Mucosa of gallbladder (tissue), 1 donor: ENCODE results near the gene ATG12. TPM values are rescaled to one million over a fixed set of nuclear protein-coding genes. Genes with fewer than 3 reads are reported as not detected.

ENCODE experiments used
- DNase-seq: peaks from one replicate; pipeline ENCODE4 v3.0.0-alpha.2; 2020; ENCODE audit warnings: low spot score
- total RNA-seq: library from RNA; stranded (reverse); gene quantifications from one replicate; pipeline ENCODE4 v1.2.1, GENCODE V29; 2021
- donor health status: DM: no; HTN: no; CAD: no.

ATG12 gene
- total RNA-seq, 1 donor from 2014 or later: 36.5 TPM

DNA sequence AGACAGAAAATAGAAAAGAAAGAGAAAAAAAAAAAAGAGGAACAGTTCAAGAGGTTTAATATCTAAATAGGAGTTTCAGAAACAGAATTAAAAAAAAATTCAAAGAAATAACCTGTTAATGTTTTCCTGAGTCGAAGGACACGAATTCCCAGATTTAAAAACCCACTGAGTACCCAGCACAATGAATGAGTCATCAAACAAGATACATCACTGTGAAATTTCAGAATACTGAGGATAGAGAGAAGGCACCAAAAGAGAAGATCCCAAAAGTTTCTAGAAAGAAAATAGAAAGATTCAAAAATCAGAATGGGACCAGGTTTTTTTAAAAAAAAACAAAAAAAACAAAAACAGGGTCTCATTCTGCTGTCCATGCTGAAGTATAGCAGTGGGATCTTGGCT, 33.7 kb downstream of the ATG12 start:
- DNase-seq: no peak

DNA sequence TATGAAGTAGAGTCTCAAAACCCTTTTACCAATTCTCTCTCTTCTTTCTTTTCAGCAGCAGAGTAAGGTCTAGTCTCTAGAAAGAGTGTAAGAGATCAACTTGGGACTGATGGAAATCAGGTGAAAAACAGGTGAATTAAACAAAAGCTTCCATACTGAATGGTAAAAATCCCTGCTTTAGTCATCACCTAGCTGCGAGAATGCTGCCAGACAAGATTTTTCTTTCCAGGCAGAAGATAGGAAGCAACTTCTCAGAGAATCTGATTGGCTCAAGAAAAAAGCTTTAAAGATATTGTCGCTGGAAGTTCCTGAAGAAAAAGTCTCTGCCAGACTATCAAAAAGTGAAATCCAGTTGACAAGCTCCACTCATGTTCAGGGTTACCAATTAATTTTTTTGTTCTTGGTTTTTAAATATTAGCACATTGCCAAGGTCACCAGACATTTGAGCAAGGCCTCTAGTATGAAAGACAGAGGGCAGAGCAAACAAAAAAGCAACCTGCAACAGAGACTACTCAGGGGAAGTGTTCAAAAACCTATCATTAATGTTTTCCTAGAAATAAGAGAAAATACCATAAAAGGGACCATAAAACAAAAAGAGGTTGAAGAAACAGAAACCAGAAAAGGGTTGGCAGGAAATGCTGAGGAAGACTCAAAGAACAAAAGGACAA, 34.2 kb downstream of the ATG12 start:
- no peak for DNase-seq

DNA sequence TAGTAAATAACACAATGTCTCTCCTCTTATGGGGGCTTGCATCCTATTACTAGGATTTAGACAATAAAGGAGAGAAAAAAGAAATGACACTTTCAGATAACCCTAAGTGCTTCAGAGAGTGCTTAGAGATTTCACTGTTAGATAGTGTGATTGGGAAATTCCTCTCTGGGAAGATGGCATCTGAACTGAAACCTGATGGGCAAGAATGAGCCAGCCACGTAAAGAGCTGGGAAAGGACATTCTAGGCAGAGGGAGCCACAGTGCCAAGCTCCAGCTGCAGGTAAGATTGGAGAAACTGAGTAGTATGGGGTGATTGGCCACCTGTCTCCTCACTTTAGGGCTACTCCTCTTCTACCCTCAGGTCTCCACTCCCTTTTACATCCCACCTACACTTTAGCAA, 39.4 kb downstream of the ATG12 start:
- DNase-seq: no peak

DNA sequence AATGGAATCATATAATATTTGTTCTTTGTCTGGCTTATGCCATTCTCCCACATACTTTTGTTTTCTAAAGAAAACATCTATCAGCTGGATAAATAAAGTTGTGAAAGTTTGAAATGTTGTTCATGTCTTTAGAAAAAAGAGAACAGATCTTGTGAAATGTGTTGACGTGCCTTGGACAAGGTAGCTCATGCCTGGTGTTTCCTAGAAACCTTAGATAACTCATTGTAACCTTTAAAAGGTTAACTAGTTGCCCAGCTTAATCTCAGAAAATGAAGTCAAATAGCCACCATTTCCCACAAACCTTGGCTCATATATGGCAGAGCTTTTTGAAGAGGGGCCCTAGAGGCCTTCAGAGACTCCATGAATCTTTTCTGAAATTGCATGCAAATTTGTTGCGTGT, 40.2 kb downstream of the ATG12 start:
- DNase-seq: no peak

DNA sequence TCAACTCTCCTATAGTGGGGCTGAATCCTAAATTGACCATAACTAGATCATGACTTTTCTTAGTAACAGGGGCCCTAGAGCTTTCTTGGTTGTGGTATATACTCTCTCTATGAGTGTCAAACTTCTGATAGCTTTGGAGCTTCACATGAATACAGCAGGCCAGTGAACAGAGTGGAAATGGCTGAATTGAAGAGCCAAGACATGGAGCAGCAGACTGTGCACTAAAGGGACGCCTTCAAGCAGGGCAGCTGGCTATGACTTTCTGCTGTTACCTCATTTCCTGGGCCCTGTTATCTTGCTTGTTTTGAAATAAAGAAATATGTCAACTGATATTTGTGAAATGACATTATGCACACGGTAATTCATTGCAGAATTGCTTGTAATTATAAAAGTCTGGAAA, 41.3 kb downstream of the ATG12 start:
- DNase-seq: no peak

DNA sequence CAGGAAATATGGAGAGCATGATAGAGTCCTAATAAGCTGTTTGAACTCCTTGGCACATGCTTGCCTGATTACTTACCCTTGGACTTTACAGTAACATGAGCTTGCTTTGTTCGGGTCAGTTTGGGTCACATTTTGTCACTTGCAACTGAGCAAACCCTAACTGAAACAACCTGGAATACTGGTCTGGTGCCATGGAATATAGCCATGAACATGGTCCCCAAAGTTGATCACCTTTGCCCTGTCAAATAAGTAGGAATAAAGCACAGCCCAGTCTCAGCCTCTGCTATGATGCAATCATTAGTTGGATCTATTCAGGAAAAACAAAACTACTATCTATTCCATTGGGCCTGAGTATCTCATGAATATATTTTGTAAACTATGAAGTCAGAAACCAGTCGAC, 43.1 kb downstream of the ATG12 start:
- no peak for DNase-seq

DNA sequence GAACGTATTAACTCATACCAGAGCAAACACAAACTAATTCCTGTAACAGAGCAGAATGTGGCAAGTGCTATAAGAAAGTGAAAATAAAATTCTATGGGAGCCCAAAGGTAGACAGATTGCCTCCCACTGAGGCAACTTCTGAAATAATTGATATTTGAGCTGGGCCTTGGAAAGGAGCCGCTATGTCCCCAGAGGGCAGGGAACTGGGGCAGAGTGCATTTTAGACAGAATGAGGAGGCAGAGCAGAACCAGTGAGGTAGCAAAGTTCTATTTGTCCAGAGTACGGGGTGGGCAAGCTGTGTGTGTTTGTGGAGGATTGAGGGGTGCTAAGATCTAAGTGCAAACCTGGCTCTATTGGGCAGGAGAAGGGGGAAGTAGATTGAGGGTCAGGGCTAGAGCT, 44.7 kb downstream of the ATG12 start:
- no peak for DNase-seq

DNA sequence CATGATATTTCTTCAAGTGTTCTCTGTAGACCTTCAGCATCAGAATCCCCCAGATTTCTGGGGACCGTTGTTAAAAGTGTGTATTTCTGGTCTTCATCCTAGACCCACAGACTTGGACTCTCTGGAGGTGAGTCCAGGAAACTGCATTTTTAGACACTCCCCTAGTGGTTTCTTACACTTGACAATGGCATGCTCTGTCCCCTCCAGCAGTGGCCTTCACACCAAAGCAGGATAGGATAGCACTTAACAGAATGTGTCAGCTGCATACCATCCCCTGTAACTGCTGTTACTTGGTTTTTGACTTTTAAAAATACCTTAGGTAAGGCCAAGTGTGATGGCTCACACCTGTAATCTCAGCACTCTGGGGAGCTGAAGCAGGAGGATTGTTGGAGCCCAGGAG, 45.7 kb downstream of the ATG12 start:
- no peak for DNase-seq

DNA sequence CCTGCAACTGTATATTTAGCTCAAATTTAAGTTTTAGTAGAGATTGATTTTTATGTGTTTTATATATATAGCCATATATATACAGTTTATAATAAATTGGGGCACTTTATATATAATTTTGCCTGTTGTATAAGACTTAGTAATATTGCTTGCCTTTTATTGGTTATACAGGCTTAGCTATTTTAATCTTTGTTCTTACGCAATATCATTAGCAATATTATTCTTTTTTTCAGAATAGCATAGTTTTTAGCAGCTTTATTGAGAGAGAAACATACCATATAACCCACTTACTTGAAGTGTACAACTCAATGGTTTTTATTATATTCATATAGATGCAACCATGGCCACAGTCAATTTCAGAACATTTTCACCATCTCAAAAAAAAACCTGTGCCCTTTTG, 52.9 kb downstream of the ATG12 start:
- no peak for DNase-seq

DNA sequence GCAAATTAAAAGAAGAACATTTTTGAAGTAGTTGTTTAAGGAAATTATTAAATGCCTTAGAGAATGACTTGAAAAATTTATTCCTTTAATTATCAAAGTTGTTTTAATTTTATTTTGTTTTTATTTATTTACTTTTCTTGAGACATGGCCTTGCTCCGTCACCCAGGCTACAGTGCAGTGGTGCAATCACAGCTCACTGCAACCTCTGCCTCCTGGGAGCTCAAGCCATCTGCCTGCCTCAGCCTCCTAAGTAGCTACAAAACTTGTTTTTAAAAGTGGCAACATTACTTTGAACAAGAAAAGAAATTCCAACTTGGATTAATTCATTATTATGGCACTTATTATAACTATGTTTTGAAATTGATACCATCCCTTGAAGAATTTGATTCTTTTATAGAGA, 53.9 kb downstream of the ATG12 start:
- no peak for DNase-seq

DNA sequence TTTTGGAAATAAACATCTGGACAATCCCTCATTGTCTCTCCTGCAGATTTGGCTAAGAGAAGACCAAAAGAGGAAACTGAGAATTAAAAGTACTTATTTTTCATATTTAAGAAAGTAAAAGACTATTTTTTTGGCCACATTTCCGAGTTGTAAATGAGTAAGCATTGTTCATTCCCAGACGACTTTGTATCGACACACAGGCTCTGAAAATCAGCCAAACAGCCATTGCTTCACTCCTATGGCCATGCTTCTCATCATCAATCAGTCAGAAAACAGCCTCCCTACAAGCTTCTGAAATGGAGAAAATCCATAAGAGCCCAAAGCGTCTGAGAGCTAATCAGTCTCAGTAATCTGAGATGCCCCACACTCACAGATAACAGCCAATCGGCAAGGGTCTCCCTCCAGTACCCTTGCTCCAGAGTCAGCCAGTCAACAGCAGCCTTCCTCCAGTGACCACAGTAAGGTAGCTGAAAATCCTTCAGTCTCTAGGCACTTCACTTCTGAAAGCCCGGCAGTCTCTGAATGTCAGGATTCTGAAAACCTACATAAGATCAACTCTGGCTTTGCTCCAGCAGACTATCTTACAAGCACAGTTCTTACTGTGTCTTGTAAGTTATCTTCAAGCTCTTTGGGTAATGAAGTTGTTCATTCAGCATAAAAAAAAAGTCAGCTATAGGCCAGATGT, 55.8 kb downstream of the ATG12 start:
- no peak for DNase-seq

DNA sequence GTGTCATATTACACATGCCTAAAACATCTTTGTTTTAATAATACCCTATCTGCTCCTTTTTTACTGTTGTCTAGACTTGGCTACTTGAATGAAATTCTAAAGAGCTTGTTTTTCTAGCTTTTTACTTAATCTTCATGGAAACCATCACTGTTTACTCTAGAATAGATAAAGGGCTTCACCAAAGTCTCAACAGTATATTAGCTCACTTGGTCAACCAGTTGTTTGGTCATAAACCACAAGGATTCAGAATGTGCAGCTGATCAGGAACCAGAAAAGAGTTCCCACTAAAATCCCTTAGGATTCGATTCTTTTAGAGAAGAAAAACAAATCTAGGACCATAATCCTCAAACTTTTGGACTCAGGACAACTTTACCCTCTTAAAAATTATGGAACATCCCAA, 62.9 kb downstream of the ATG12 start:
- no peak for DNase-seq

Other genes with a start within 250 kb of the ATG12 start
- 3.3 TPM for gene TICAM2, start 239.1 kb downstream of the ATG12 start, total RNA-seq
- gene TMED7, start 215.5 kb downstream of the ATG12 start, total RNA-seq: 140 TPM
- 10.8 TPM for gene CDO1, start 24.9 kb downstream of the ATG12 start, total RNA-seq
- 72.0 TPM for gene AP3S1, start 370 bp upstream of the ATG12 start, total RNA-seq
- 0.43 TPM for gene LVRN, start 120.9 kb upstream of the ATG12 start, total RNA-seq
- gene ARL14EPL, start 190.9 kb upstream of the ATG12 start, total RNA-seq: not detected
- 32.8 TPM for gene COMMD10, start 243.5 kb upstream of the ATG12 start, total RNA-seq